ENCODE results near the gene CSH2. TPM values are rescaled to one million over a fixed set of nuclear protein-coding genes. Genes with fewer than 3 reads are reported as not detected.
"Not testable (repeated sequence)": the region's sequence is repeated elsewhere in the genome, so short reads cannot be mapped to it uniquely, and the experiment has no call there.

Gene CSH2
- polyA plus RNA-seq (ENCODE audit: insufficient read length) = 0.61 TPM

GRCh38 chr17:63873577-63873976 lies at the start of gene CSH2:
TSS of gene CSH2 (minus strand) at chr17:63873677. CDS start at chr17:63873614, 63 bp downstream.
- DNase-seq = not testable (repeated sequence)

GRCh38 chr17:63922402-63922801 lies 48.9 kb upstream of the CSH2 start:
- not testable (repeated sequence) for DNase-seq

- DNase-seq = not testable (repeated sequence)
Measured at GRCh38 chr17:63920779-63921178, 47.3 kb upstream of the CSH2 start.

- not testable (repeated sequence) for DNase-seq
Measured at GRCh38 chr17:63920050-63920449, 46.6 kb upstream of the CSH2 start.

GRCh38 chr17:63919311-63919723 lies 45.8 kb upstream of the CSH2 start:
- DNase-seq = peak; percentile 54

- DNase-seq = not testable (repeated sequence)
Measured at GRCh38 chr17:63918789-63919305, 45.4 kb upstream of the CSH2 start, which contains the start of gene GH1. TSS of gene GH1 (minus strand) at chr17:63918839. CDS start at chr17:63918776, 63 bp downstream.

GRCh38 chr17:63918305-63918704 lies 44.8 kb upstream of the CSH2 start:
- no peak for DNase-seq

- DNase-seq = no peak
Measured at GRCh38 chr17:63917646-63918045, 44.2 kb upstream of the CSH2 start.

- not testable (repeated sequence) for DNase-seq
Measured at GRCh38 chr17:63917206-63917605, 43.7 kb upstream of the CSH2 start.

GRCh38 chr17:63916566-63917185 lies 43.2 kb upstream of the CSH2 start:
- DNase-seq = no peak

GRCh38 chr17:63915753-63916152 lies 42.3 kb upstream of the CSH2 start:
- DNase-seq = not testable (repeated sequence)

- no peak for DNase-seq
Measured at GRCh38 chr17:63914471-63914870, 41.0 kb upstream of the CSH2 start.

GRCh38 chr17:63911657-63912100 lies 38.2 kb upstream of the CSH2 start:
- DNase-seq = no peak

- no peak for DNase-seq
Measured at GRCh38 chr17:63911041-63911635, 37.7 kb upstream of the CSH2 start, which contains the start of gene CSHL1. TSS of gene CSHL1 (minus strand) at chr17:63911258. CDS start at chr17:63911196, 62 bp downstream.

- no peak for DNase-seq
Measured at GRCh38 chr17:63910096-63910495, 36.6 kb upstream of the CSH2 start.

- DNase-seq = not testable (repeated sequence)
Measured at GRCh38 chr17:63909586-63909985, 36.1 kb upstream of the CSH2 start.

GRCh38 chr17:63907161-63907778 lies 33.8 kb upstream of the CSH2 start:
- not testable (repeated sequence) for DNase-seq

- not testable (repeated sequence) for DNase-seq
Measured at GRCh38 chr17:63904796-63905195, 31.3 kb upstream of the CSH2 start.

GRCh38 chr17:63903787-63904201 lies 30.3 kb upstream of the CSH2 start:
- DNase-seq = not testable (repeated sequence)

GRCh38 chr17:63901971-63902370 lies 28.5 kb upstream of the CSH2 start:
- DNase-seq = not testable (repeated sequence)

GRCh38 chr17:63898899-63899798 lies 25.7 kb upstream of the CSH2 start:
- DNase-seq = not testable (repeated sequence)

All from hindlimb muscle (tissue), 1 donor.